ENCODE data around the gene FN1.

DNA sequence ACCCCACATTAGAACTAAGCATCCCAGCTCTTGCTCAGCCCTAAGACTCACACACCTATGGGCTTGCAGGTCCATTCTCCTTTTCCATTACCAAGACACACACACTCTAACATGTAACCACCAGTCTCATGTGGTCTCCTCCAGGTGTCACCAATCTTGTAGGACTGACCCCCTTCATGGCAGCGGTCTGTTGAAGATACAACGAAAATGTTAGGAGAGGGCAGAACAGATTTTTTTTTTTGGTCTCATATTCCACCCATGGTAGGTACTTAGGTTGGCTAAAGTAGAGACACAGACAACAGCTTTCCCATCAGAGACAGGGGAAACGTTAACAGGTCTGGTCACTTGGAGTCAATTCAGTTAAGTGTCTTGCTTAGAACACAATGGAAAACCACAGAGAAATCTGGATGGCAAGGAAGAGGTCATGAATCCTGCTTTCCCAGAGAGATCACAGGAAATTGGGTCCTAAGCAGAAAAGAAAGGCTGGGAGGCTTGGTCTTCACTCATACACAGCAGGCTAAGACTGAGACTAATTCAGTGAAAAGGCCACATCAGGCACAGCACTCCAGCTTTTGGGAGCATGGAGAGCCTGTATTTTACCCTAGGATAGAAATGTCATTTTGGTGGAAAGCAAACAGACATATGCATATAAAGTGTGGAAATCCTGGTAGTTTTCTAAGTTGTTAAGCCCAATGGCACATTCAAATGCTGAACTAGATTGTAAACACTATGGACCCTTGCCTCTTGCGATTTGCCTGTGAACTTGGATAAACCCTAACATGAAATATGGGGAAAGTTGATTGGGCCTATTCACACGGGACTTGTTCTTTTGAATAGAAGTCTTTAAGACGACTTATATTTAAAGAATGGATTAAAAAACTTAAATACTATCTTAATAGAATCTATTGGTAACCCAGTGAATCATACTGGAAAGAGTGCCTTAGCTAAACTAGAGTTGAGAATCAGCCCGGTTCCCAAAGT, 3.8 kb downstream of the FN1 start:
- TF ChIP-seq CTCF (IDR thresholded peaks at IDR 0.05) (no peak), POLR2A (IDR thresholded peaks at IDR 0.05) (no peak)
